ENCODE results near the gene ELL.
"Not testable (repeated sequence)": the region's sequence is repeated elsewhere in the genome, so short reads cannot be mapped to it uniquely, and the experiment has no call there.

The ELL gene

DNA sequence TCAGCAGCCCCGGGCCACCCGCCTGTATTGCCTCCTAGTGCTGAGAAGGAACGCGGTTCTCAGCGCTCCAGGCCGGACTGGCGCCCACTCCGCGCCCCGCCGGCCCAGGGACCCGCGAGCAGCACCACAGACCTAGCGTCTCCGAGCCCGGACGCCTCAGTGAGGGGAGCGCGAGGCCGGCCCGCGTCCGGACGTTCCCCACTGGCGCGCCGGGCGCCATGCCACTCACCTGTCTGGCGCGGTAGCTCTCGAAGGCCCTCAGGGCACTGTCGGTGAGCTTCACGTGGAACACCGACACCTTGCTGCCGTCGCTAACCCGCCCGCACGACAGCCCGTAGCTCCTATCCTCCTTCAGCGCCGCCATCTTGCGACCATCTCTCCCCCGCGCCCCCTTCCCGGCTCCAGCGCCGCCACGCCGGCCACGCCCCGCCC is at the start of gene ELL:
TSS of gene ELL (minus strand) at position 379 of the 432 bp plus-strand sequence. CDS start at position 364, 15 bp downstream.
- no peak for DNase-seq

DNA sequence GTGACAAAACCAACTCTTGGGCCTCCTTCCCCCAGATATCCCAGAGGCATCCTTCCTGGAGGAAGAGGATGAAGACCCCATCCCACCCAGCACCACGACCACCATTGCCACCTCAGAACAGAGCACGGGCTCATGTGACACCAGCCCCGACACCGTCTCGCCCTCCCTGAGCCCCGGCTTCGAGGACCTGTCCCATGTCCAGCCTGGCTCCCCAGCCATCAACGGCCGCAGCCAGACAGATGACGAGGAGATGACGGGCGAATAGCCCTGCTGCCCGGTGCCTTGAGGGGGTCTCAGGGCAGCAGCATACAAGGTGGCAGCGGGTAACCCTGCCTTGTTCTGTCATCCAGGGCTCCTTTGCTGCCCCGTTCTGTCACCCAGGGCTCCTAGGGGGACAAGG is 46.5 kb upstream of the ELL start:
- no peak for DNase-seq

DNA sequence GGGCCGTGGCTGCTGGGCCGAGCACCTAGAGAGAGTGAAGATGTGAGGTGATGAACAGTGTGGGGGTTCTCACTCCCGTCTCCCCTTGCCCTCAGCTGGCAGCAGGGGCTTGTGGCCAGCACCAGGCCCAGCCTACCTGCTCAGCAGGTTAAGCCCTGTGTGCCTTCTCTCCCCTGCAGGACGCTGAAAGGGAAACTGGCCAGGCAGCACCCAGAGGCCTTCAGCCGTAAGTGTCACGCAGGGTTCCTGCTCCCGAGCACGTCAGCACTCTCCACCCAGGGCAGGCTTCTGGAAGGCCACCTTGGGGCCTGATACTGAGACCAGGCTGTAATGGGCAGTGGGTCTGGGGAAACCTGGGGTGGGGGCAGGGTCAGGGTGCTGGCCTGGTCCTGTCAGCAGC is 45.1 kb upstream of the ELL start:
- DNase-seq, result no peak

- no peak for DNase-seq
These were observed 40.2 kb upstream of the ELL start for GRCh38 chr19:18562086-18562485.

DNA sequence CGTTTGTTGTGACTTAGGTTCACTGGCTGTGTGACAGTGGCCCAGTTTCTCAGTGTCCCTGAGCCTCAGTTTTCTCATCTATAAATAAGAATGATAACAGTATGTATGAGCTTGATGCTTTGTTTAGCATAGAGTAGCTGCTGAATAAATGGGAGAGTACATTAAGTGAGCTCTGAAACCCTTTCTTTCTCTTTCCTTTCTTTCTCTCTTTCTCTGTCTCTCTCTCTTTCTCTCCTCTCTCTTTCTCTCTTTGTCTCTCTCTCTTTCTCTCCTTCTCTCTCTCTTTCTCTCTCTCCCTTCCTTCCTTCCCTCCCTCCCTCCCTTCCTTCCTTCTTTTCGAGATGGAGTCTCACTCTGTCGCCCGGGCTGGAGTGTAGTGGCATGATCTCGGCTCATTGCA is 37.8 kb upstream of the ELL start:
- no peak for DNase-seq

- DNase-seq, result no peak
These were observed 36.7 kb upstream of the ELL start for GRCh38 chr19:18558604-18559003.

GRCh38 chr19:18558202-18558555 is 36.3 kb upstream of the ELL start:
- DNase-seq, result no peak

GRCh38 chr19:18557411-18558201 is 35.7 kb upstream of the ELL start, which contains the start of gene KXD1:
Gene KXD1, plus strand, starts transcription at chr19:18557870. Its CDS starts 4,187 bp downstream, at chr19:18562057.
- peak; percentile 92 to 99 for DNase-seq

DNA sequence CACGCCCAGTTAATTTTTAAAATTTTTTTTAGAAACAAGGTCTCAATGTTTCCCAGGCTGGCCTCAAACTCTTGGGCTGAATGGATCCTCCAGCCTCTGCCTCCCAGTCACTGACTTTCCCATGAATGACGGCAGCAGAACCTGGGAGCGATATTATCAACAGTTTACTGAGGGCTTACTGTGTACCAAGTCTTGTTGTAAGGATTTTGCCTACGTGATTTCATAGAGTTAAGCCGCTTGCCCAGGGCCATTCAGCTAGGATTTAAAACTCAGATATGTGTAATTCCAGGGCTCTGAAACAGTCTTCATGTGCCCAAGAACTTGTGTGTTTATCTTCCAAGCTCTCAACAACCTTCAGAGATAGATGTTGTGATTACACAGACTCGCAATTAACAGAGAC is 29.8 kb upstream of the ELL start:
- DNase-seq, result no peak

- DNase-seq, result peak; percentile 34 to 66
These were observed 22.1 kb upstream of the ELL start for GRCh38 chr19:18543814-18544475.

GRCh38 chr19:18542941-18543813 is 21.3 kb upstream of the ELL start, which contains the start of gene FKBP8:
Gene FKBP8, minus strand, starts transcription at chr19:18543573. Its CDS starts 1,603 bp downstream, at chr19:18541970.
- peak; percentile 81 to 93 for DNase-seq

GRCh38 chr19:18541992-18542940 is 20.4 kb upstream of the ELL start:
- no peak for DNase-seq

GRCh38 chr19:18541258-18541991 is 19.6 kb upstream of the ELL start:
- DNase-seq, result no peak

- not testable (repeated sequence) for DNase-seq
These were observed 18.3 kb upstream of the ELL start for GRCh38 chr19:18540200-18540599.

GRCh38 chr19:18539372-18539771 is 17.5 kb upstream of the ELL start:
- DNase-seq, result no peak

DNA sequence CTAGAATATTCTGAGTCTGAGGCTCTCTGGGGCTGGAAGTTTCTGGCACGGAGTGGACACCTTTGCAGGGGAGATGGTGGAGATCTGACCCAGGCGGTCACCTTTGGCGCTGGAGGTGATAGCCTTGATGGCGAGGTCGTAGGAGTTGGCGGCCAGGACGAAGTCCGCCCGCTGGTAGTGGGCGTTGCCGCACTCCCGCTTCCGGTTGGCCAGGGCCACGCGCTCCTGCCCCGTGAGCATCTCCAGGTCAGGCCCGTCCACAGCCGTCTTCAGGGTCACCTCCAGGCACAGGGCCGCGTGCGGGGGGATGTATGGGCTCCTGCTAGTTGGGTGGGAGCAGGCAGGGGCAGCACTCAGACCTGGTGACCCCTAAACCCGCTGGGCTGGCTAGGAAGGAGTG is 16.2 kb upstream of the ELL start:
- DNase-seq, result no peak

DNA sequence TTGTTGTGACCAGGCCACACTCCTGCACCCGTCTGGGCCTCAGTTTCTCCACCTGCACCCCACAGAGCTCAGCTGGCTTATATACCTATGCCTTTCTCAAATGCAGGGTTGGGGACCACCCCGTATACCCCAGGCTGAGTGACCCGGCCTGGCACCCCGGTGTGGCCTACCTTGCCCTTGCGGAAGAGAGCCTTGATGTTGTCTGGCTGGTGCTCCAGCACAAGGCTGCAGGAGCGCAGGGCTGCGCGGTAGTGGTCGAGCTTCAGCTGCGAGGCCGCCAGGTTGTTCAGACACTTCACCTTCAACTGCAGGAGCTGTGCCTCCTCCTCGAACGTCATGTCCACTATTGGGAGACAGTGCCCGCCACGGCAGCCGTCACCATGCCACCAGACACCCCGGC is 15.6 kb upstream of the ELL start:
- DNase-seq, result no peak

- DNase-seq, result no peak
These were observed 14.6 kb upstream of the ELL start for GRCh38 chr19:18536475-18536874.

DNA sequence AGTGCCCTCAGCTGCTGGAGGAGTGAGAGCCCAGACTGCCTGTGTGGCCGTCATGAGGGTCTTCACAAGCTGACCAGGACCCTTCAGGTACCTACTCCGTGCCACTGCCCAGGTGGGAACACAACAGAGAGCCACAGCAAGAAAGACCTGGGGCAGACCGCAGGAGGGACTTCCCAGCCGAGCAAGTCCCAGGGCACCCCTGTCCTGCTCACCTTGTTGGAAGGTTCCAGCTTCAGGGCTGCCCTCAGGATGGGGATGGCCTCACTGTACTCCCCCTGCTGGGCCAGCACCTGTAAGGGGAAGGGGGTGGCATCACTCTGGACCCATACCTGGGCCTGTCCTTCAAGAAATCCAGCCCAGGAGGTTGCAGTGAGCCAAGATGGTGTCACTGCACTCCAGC is 11.2 kb upstream of the ELL start:
- no peak for DNase-seq

DNA sequence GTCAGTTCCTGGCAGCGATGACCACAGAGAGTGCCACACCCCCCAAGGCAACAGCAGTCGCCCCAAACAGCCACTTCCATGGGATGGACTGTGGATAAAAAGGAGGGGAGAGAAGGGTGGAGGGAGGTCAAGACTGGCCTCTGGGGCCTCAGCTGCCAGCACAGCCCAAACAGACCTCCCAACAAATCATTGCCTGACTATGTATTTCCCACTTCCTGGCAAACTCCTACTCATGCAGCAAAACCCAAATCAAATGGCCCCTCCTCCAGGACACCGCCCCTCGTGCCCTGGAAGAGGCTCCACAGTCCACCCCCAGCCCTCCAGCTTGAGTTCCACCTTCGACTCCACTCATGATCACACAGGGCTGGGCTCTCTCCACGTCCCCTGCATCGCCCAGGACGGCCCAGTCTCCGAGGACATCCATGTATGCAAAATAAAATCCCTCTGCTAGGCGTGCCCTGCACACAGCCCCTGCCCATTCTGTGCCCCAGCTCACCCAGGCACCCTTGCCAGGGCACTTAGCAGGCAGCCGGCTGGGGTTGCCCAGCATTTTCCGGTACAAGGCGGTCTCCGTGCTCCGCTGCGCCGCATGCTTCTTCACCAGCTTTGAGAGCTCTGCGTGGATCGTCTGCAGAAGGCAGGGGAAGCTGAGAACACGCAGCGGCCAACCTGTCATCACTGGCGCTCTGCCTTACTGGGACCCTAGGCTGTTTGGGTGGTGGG is 10.5 kb upstream of the ELL start:
- no peak for DNase-seq

DNA sequence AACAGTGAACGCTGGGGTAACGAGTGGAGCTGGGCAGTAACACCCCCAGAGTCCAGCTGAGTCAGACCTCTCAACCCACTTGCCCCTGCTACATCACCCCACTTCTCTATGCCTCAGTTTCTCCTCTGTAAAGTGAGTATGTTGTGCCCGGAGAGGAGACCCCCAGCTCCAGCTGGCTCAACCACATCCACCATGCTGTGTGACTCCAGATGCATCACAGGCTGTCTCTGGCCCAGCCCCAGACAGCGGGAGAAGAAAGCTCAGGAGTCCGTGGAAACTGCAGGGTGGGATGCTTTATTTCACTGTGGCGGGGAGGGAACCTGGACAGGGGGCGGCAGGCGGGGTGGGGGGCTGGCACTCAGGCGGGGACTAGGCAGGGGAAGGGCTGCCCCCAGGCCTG is 9.6 kb upstream of the ELL start:
- no peak for DNase-seq
